GM12874 (cell line): ENCODE data around the gene CSTF1.

Source experiments
- TF ChIP-seq, protein P1 (sequence below): IDR thresholded peaks from 2 replicates; pipeline ENCODE4 v1.5.1; 2011; ENCODE audit warnings: low read depth, mild to moderate bottlenecking, control low read depth, low read length, moderate library complexity; ENCODE audit not compliant: insufficient read depth

The CSTF1 gene

DNA sequence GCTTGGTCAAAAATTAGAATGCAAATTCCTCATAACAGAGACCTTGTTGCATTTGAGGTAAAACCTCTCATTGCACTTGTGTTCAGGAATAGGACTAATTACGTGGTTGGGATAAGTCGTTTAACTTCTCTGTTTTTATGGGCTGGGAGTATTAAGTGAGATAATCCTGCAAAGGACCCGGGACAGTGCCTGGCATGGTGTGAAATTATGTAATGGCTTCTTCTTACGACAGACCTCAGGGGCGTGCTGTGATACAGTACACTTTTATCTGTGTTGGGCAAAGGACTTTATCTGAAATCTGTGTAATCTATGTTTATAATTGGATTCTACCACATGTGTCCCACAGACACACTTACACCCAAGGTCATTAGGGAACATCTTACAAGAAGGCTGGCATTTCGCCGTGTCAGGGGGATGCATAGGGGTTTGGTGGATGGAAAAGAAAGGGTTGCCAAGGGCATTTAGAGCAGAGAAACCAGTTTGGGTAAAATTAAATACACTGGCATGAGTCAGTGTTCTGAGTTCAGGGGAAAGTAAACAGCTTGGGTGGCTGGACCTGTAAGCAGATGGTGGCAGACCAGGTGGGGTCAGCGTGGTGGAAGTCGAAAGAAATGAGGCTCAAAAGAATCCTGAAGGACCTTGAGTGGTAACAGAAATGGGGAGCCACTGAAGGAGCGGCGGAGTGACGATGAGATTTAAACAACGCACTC lies 58.8 kb downstream of the CSTF1 start:
- TF ChIP-seq, protein P1, sequence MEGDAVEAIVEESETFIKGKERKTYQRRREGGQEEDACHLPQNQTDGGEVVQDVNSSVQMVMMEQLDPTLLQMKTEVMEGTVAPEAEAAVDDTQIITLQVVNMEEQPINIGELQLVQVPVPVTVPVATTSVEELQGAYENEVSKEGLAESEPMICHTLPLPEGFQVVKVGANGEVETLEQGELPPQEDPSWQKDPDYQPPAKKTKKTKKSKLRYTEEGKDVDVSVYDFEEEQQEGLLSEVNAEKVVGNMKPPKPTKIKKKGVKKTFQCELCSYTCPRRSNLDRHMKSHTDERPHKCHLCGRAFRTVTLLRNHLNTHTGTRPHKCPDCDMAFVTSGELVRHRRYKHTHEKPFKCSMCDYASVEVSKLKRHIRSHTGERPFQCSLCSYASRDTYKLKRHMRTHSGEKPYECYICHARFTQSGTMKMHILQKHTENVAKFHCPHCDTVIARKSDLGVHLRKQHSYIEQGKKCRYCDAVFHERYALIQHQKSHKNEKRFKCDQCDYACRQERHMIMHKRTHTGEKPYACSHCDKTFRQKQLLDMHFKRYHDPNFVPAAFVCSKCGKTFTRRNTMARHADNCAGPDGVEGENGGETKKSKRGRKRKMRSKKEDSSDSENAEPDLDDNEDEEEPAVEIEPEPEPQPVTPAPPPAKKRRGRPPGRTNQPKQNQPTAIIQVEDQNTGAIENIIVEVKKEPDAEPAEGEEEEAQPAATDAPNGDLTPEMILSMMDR = no peak

GRCh38 chr20:56453352-56453751 lies 60.9 kb downstream of the CSTF1 start:
- TF ChIP-seq, protein P1 = no peak

DNA sequence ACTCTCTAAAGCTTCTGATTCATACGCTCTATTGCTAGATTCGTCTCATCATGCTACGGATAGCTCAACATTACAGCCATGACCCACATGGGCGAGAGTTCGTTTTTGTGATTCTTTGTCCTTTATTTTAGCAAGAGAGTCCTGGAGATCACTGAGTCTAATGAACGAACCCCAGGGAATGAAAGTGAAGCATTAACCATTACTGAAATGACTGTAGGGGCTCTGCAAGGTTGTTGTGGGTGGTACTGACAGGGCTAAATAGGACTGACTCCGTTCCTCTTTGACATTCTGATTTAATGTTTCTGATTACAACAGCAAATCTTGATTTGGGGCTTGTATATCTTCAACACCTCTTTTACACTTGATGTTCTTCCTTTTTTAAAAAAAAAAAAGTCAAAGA lies 62.3 kb downstream of the CSTF1 start:
- TF ChIP-seq, protein P1 = no peak
